Stimulated activated CD8-positive, alpha-beta memory T cell treated with anti-CD3 and anti-CD28 coated beads, Interleukin-15, amount 100 ng/mL, for 4 hours (primary cell): ENCODE data around the gene TRMO.
"Not testable (repeated sequence)": the region's sequence is repeated elsewhere in the genome, so short reads cannot be mapped to it uniquely, and the experiment has no call there.

ENCODE experiments used
- DNase-seq, 2 donors: peaks; one replicate each; pipeline ENCODE4 v3.0.0-alpha.2; 2020; ENCODE audit warnings: low read depth in 2 of 2

The TRMO gene, protein sequence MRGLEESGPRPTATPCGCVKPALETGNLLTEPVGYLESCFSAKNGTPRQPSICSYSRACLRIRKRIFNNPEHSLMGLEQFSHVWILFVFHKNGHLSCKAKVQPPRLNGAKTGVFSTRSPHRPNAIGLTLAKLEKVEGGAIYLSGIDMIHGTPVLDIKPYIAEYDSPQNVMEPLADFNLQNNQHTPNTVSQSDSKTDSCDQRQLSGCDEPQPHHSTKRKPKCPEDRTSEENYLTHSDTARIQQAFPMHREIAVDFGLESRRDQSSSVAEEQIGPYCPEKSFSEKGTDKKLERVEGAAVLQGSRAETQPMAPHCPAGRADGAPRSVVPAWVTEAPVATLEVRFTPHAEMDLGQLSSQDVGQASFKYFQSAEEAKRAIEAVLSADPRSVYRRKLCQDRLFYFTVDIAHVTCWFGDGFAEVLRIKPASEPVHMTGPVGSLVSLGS

DNA sequence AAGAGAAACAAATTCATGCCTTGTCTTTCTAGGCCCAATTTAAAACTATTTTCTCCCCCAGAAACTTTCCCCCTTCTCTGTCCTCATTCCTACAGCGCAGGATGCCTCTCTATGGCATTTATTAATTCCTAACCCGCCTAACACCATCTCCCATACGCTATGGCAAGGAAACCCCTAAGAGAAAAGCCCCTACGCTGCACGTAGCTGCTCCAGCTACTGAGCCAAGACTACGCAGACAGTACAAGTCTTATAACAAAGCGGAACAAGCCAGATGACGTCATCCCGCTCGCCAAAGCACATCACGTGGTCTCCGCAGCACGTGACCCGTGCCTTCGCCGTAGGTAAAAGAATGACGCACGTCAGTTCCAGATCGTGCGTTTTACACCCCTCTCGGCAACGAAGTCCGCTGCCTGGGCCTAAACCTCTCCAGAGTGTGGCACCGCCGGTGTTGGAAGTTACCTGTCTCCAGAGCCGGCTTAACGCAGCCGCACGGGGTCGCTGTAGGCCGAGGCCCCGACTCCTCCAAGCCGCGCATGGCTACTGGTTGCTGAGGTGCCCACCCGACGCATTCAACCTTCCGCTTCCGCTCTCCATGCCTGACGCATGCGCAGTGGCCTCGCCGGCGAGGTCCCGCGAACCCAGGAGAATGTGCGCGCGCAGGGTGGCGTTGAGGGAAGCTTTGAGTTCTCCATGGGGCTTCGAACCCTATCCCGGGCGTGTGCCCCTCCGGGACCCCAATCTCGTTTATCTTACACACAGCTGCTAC is at the start of gene TRMO:
TSS of gene TRMO (minus strand) at position 542 of the 766 bp plus-strand sequence. CDS start at position 535, 7 bp downstream.
- DNase-seq: peak; percentile 95 to 97

- DNase-seq: no peak
Observed at GRCh38 chr9:97970165-97970564, 47.9 kb upstream of the TRMO start.

- DNase-seq: no peak
Observed at GRCh38 chr9:97969014-97969413, 46.7 kb upstream of the TRMO start.

DNA sequence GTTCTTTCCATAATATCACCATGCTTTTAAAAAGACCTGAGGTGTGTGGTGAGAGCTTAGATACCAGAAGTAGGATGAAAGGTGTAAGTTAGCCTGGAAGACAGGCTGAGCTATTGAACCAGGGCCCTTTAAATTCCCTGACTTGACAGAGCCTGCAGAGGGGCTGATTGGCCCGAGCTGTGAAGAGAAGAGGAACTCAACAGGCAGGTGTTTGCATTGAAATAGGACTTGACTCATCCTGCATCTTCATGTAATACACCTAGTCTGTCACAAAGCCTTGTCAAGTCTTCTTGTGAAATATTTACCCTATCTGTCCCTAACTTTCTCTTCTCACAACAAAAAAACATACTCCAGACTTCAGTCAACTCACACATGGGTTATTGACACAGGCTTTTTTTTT is 44.2 kb upstream of the TRMO start:
- no peak for DNase-seq

GRCh38 chr9:97964901-97965300 is 42.6 kb upstream of the TRMO start:
- no peak for DNase-seq

- DNase-seq: no peak
Observed at GRCh38 chr9:97963232-97963631, 40.9 kb upstream of the TRMO start.

DNA sequence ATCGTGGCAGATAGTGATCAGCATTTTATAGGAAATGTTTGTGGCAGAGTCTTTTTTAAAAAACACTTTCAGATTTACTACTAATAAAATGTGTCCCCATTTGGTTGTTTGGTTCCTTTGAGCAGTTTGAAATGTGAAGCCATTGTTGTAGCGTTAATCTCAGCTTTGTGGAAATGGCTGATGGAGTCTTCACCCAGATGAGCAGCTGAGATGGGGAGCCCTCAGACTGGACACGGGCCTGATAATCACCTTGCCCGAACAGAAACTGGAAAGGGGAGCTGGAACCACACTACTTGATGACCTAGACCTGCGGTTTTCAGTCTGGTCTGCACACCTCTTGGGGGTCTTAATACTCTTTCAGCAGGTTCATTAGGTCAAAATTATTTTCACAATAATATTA is 40.3 kb upstream of the TRMO start:
- DNase-seq: no peak

DNA sequence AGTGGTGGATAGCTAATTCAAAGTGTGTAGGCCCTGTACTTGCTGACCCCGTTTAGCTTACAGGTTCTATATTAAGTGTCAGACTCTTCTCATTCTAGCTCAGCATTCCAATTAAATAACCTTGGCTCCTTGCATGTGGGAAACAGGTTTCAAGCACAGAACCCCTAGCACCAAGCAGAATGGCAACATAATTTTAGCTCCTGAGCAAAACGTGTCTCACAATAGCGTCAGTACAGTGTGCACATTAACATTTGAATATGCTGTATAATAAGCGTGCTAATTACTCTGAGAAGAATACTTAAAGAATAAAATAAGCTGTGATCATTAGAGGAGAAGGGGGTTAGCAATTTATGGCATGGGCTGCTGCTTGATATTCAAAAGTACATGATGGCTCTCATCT is 39.8 kb upstream of the TRMO start:
- no peak for DNase-seq

- no peak for DNase-seq
Observed at GRCh38 chr9:97961361-97961760, 39.1 kb upstream of the TRMO start.

GRCh38 chr9:97960678-97961328 is 38.5 kb upstream of the TRMO start:
- not testable (repeated sequence) for DNase-seq

GRCh38 chr9:97959585-97959984 is 37.3 kb upstream of the TRMO start:
- DNase-seq: no peak

GRCh38 chr9:97958812-97959511 is 36.7 kb upstream of the TRMO start:
- no peak for DNase-seq

DNA sequence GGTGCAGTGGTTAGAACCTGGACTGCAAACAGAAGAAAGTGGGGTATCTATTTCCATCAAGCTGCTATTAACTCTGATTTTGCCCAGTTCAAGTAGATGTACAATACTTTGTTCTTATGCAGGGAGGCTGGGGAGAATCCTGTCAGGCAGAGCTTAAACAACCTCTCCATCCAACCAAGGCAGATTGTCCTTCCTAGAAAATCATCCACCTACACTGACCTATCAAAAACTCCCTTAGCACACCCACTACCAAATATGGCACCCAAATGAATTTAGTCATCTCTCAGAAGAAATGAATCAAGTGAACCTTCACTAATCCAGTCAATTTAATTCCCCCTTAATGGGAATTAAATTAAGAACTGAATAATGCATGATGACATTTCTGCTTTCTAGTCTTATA is 34.0 kb upstream of the TRMO start:
- DNase-seq: no peak

DNA sequence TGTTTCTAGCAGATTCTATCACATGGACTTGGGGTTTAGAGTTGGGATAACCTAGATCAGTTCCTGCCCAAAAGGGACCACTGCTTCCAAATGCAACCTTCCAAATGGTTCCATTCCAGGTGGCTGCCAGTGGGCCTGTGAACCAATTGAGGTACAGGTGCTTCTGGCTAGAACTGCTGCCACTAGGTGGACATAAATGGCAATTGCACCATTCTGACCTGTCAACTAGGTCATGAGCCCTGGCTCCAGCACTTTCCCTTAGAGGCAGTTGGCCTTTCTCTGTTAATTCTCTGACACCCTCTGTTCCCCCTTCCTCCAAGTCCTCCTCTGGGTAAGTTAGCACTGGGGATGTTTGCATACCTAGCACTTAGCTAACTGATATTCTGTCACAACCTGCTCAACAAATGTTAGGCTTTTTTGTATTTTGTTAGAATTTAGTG is 32.3 kb upstream of the TRMO start:
- peak in 1 of 2 donors; percentile 15 for DNase-seq

GRCh38 chr9:97950873-97951272 is 28.6 kb upstream of the TRMO start:
- DNase-seq: not testable (repeated sequence)

DNA sequence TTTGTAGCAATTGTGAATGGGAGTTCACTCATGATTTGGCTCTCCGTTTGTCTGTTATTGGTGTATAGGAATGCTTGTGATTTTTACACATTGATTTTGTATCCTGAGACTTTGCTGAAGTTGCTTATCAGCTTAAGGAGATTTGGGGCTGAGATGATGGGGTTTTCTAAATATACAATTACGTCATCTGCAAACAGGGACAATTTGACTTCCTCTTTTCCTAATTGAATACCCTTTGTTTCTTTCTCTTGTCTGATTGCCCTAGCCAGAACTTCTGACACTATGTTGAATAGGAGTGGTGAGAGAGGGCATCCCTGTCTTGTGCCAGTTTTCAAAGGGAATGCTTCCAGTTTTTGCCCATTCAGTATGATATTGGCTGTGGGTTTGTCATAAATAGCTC is 24.8 kb upstream of the TRMO start:
- DNase-seq: not testable (repeated sequence)

GRCh38 chr9:97945470-97945869 is 23.2 kb upstream of the TRMO start:
- DNase-seq: not testable (repeated sequence)

GRCh38 chr9:97944612-97945011 is 22.3 kb upstream of the TRMO start:
- DNase-seq: no peak

DNA sequence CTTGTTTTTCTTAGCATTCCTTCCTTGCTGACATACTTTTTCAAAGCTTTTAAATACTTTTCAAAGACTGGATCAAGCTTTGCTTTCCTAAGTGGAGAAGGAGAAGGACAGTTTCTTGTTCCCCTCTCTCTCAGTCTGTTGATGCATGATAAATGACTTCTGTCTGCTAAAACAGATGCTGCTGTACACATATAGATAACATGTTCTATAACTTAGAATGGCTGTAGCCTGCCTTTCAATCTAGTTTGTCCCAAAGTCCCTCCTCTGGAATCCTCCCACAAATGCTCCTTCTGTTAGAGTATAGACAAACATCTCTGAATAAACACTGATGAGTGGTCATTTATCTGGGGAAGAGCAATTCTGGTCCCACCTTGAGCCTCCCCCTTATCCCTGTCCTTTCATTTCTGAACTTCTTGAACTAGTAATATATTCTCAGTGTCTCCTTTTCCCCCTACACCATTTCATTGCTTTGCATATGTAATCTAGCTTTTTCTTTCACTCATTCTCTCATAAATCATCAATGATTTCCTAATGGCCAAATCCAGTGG is 21.1 kb upstream of the TRMO start:
- DNase-seq: no peak

- DNase-seq: no peak
Observed at GRCh38 chr9:97941323-97941722, 19.0 kb upstream of the TRMO start.

- DNase-seq: no peak
Observed at GRCh38 chr9:97940741-97941140, 18.4 kb upstream of the TRMO start.
